ENCODE measurements around the gene HTR1D.
"Not testable (repeated sequence)": the region's sequence is repeated elsewhere in the genome, so short reads cannot be mapped to it uniquely, and the experiment has no call there.

Gene HTR1D

DNA sequence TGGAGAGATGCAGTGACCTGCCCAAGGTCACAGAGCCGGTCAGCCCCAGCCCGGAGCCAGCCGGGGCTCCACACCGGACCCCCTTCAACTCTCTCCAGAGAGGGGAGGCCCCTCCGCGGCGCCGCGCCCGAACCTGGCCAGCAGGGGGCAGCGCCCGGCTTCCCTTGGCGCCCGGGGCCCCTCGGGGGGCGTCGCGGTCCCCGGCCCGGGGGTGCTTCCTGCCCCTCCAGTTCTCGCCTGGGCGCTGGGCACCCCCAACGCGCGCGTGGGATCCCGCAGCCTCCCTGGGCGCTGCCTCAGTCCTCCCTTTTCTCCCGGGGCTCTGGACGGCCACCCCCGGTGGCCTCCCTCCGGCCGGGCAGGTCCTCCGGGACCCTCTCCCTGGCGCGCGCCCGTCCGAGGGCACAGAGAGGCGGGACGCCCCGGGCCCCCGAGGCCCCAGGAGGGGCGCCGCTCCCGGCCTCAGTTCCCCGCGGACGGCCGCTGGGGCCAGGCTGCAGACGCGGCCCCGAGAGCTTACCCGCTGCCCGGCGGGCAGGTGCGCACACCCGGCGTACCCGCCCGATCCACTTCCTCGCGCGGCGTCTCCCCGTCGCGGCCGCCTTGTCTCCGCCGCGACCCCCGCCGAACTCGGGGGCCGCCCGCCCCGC, 406 bp downstream of the HTR1D start:
- DNase-seq (ENCODE audit: low read depth in 1 of 2, low spot score in 1 of 2): no peak

GRCh38 chr1:23215751-23216449, 1.4 kb downstream of the HTR1D start:
- no peak for DNase-seq (ENCODE audit: low read depth in 1 of 2, low spot score in 1 of 2)

- DNase-seq (ENCODE audit: low read depth in 1 of 2, low spot score in 1 of 2): no peak
Observed at GRCh38 chr1:23215291-23215690, 2.0 kb downstream of the HTR1D start.

DNA sequence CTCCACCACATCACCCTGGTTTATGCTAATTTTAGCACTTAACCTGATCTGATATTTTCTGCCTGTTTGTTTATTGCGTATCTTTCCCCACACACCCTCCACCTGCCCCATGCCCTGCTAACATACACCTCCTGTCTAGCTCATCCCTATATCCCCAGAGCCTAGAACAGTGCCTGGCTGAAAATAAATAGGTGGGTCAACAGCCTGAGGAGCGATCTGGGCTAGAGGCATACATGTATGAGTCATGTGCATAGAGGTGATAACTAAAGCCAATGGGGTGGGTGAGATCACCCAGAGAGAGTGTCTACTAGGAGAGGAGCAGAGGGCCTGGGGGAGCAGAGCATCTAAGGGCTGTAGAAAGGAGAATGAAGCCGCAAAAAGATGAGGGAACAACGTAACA, 2.7 kb downstream of the HTR1D start:
- no peak for DNase-seq (ENCODE audit: low read depth in 1 of 2, low spot score in 1 of 2)

GRCh38 chr1:23211955-23212354, 5.3 kb downstream of the HTR1D start:
- DNase-seq (ENCODE audit: low read depth in 1 of 2, low spot score in 1 of 2): no peak

DNA sequence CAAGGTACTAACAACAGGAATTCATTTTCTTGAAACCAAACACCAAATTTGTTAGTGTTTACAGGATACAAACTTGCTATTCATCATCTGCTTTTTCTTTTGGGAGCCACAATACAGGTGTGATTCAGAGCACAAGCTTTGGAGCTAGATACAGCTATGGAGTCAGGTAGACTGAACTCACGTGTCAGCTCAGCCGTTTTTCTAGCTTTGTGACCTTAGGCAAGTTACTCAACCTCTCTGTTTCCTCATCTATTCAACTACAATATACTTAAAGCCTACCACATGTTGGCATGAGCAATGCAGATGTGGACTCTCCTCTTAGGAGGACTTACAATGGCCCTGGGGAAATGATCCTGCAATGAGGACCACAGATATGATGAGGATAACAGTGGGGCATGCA, 6.3 kb downstream of the HTR1D start:
- no peak for DNase-seq (ENCODE audit: low read depth in 1 of 2, low spot score in 1 of 2)

DNA sequence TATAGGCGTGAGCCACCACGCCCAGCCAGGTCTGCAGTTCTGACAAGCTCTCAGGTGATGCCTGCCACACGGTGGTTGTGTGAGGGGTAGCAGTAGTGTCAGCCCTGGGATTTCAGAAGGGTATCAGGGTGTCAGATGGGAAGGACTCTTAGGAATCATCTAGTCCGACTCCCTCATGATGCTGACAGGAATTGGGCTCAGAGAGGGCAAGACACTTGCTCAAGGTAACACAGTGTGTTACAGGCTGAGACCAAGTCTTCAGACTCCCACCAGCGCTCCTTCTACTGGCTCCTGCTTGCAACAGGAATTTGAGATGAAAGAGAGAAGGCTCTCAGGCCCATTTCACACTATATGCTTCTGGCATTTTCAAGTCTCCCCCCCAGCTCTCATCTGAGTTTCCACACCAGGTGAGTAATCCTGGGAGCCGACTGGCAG, 6.9 kb downstream of the HTR1D start:
- DNase-seq (ENCODE audit: low read depth in 1 of 2, low spot score in 1 of 2): no peak

GRCh38 chr1:23209770-23210169, 7.5 kb downstream of the HTR1D start:
- no peak for DNase-seq (ENCODE audit: low read depth in 1 of 2, low spot score in 1 of 2)

- no peak for DNase-seq (ENCODE audit: low read depth in 1 of 2, low spot score in 1 of 2)
Observed at GRCh38 chr1:23208527-23208926, 8.8 kb downstream of the HTR1D start.

DNA sequence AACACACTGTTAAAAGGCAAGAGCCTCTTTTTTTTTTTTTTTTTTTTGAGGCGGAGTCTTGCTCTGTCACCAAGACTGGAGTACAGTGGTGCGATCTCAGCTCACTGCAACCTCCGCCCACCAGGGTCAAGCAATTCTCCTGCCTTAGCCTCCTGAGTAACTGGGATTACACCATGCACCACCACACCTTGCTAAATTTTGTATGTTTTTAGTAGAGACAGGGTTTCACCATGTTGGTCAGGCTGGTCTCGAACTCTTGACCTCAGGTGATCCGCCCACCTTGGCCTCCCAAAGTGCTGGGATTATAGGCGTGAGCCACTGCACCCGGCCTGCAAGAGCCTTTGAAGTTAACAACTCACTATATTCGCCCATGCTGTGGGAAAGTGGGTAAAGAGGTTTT, 9.6 kb downstream of the HTR1D start:
- DNase-seq (ENCODE audit: low read depth in 1 of 2, low spot score in 1 of 2): not testable (repeated sequence)

- no peak for DNase-seq (ENCODE audit: low read depth in 1 of 2, low spot score in 1 of 2)
Observed at GRCh38 chr1:23202263-23202749, 15.0 kb downstream of the HTR1D start.

DNA sequence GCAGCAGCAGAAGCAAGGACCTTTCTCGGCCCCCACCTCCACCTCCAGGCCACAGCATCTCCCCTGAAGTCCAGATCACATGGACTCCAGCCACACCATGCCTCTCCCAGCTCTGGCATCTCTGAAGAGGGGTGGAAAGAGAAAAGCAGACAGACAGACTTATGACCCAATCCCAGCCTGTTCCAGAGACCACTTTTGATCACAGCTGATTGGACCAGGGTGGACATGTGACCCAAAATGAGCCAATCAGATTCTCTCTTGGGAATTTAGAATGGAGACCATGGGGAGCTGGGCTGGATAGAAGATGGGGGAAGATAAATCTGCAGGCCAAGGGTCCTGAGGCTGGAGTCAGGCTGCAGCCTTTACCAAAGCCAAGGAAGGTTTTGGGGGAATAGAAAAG, 16.4 kb downstream of the HTR1D start:
- no peak for DNase-seq (ENCODE audit: low read depth in 1 of 2, low spot score in 1 of 2)

DNA sequence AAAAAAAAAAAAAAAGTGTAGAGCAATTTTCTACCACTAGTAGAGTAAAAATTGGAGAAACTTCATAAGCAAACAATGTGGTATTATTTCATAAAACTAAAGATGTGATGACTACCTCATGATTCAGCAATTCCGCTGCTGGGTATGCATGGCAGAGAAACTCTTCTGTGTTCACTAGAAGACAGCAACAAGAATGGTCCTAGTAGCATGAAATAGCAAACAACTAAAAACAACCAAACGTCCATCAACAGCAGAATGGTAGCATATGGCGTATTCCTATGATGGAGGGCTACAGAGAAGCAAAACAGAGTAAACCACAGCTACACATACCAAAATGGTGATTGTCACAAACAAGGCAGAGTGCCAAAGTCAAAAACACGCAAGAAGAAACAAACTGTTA, 18.9 kb downstream of the HTR1D start:
- no peak for DNase-seq (ENCODE audit: low read depth in 1 of 2, low spot score in 1 of 2)

GRCh38 chr1:23196627-23197328, 20.5 kb downstream of the HTR1D start:
- no peak for DNase-seq (ENCODE audit: low read depth in 1 of 2, low spot score in 1 of 2)

DNA sequence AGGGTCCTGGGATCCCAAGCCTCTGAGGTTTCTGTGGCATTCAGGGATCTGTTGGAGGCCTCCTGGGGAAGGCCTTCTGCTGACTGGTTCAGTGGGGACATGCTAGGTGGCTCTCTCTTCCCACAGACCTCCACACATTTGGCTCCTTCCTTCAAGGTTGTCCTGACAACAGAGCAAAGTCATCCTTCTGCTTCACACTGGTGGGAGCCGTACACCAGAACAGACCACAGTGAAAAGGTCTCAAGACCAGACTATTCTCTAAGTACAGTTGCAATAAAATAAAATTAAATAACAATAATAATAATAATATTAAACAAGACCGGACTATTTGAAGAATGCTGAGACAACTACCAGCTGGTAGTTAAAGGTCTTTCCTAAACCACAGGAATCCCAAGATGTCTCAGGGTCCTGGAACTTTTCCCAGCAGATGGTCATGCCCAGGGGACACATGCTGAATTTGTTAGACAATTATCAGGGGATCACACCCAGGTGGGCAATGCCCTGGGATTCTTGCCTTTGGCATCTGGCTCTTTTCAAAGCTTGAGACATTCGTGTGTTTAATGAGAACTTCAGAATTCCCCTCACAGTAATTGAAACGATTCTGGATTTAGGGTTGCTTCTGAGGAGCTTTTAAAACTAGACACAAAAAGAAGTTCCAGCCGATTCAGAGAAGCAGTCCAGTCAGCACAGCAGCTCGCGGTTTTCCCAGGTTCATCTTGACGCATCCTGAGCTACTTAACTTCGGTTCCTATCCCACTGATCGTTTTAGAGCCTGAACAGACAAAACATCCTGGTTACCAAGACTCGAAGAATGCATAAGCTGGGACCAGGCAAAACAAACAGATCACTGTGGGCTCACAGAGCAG, 22.9 kb downstream of the HTR1D start:
- no peak for DNase-seq (ENCODE audit: low read depth in 1 of 2, low spot score in 1 of 2)

DNA sequence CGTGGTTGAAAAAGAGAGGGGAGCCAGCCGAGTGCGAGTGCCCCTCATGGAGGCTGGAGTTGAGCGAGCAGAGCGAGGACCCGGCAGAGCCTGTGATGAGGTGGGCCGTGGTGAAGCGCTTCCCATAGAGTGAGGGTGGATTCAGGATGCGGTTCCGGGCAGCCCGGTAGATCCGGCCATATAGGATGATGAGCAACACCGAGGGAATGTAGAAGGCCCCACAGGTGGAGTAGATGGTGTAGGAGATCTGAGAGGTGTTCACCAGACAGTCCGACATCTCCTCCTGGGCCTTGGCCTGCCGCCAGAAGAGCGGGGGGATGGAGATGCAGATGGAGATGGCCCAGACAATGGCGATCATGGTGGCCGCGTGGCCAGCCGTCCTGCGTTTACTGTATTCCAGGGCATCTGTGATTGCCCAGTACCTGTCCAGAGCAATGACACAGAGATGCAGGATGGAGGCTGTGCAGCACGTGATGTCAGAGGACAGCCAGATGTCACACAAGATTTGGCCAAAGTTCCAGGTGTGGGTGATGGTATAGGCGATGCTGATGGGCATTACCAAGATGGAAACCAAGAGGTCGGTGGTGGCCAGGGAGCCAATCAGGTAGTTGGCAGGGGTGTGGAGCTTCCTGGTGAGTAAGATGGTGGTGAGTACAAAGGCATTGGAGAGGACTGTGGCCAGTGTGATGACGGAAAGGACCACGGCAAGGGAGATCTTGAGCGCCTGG, 23.7 kb downstream of the HTR1D start:
- no peak for DNase-seq (ENCODE audit: low read depth in 1 of 2, low spot score in 1 of 2)

- no peak for DNase-seq (ENCODE audit: low read depth in 1 of 2, low spot score in 1 of 2)
Observed at GRCh38 chr1:23191199-23191598, 26.1 kb downstream of the HTR1D start.

- DNase-seq (ENCODE audit: low read depth in 1 of 2, low spot score in 1 of 2): not testable (repeated sequence)
Observed at GRCh38 chr1:23188936-23189452, 28.3 kb downstream of the HTR1D start.

GRCh38 chr1:23188434-23188884, 28.8 kb downstream of the HTR1D start:
- DNase-seq (ENCODE audit: low read depth in 1 of 2, low spot score in 1 of 2): no peak

DNA sequence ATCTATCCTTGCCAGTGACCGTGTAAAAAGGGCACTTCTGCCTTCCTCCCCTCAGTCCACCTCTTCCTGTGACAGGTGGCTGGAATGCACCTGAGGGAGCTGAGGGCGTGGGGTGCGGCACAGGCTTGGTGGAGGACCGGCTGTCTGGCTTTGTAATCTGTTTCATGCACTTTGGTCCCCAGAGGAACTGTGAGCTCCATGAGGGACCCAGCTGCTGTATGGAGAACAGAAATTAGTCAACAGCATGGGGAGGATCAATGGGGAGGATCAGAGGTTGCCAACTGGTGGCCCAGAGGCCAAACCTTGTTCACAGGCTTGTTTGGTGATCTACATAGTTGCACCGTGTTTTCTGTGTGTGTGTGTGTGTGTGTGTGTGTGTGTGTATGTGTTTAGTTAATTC, 29.7 kb downstream of the HTR1D start:
- DNase-seq (ENCODE audit: low read depth in 1 of 2, low spot score in 1 of 2): no peak
